GM12892 (cell line): ENCODE data around the gene NFIL3. TPM values are rescaled to one million over a fixed set of nuclear protein-coding genes. Genes with fewer than 3 reads are reported as not detected.
"Not testable (repeated sequence)": the region's sequence is repeated elsewhere in the genome, so short reads cannot be mapped to it uniquely, and the experiment has no call there.

ENCODE experiments used
- DNase-seq: peaks from one replicate; pipeline ENCODE4 v3.0.0; 2011; ENCODE audit not compliant: insufficient read length
- FAIRE-seq: peaks from 2 replicates; lab custom pipeline; 2011; peaks lifted over from hg19 to GRCh38; lab: Jason Lieb, UNC
- POLR2A ChIP-seq: IDR thresholded peaks from 2 replicates; pipeline ENCODE4 v1.6.1; 2011; ENCODE audit warnings: low read depth, low read length, control low read depth
- POLR2AphosphoS5 ChIP-seq: IDR thresholded peaks from 2 replicates; pipeline ENCODE4 v1.6.1; 2011; ENCODE audit warnings: low read depth, low read length, control low read depth
- TAF1 ChIP-seq: IDR thresholded peaks from 2 replicates; pipeline ENCODE4 v1.6.1; 2011; ENCODE audit warnings: low read depth, mild to moderate bottlenecking, control low read depth, low read length, borderline replicate concordance
- polyA plus RNA-seq: library from polyadenylated mRNA; unstranded; fragments of >200 nt; gene quantifications from one replicate; pipeline ENCODE4 v1.2.1, GENCODE V29; 2012; ENCODE audit warnings: missing spikeins, inconsistent platforms; ENCODE audit not compliant: missing spikeins

NFIL3 gene, protein sequence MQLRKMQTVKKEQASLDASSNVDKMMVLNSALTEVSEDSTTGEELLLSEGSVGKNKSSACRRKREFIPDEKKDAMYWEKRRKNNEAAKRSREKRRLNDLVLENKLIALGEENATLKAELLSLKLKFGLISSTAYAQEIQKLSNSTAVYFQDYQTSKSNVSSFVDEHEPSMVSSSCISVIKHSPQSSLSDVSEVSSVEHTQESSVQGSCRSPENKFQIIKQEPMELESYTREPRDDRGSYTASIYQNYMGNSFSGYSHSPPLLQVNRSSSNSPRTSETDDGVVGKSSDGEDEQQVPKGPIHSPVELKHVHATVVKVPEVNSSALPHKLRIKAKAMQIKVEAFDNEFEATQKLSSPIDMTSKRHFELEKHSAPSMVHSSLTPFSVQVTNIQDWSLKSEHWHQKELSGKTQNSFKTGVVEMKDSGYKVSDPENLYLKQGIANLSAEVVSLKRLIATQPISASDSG
- 4.7 TPM for polyA plus RNA-seq

DNA sequence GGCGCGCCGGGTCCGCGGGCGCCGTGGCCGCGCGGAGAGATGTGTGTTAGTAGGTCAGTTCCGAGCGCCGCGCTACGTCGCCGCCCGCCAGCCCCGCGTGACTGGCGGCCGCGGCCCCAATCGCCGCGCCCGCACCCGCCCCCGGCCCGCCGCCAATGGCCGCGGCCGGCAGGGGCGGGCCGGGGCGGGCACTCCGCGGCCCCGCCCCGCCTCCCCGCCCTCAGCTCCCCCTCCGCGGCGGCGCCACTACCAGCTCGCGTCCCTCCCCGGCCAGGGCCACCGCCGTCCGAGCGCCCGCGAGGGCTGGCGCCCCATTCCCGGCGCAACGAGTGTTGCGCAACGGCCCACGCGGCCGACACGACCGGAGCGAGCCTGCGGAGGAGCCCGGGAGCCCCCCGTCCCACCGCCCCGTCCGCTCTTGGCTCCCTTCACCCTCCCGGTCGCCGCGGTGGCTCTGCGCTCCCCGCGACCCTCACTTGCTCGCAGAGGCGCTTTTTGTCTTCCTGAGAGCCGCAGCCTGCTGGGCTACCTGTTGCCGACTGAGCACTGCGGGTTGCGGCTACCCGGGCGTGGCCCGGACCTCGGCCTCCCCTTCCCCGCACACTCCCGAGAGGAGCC, at the start of gene NFIL3:
NFIL3 (minus strand) TSS at position 48 of the 618 bp plus-strand sequence. CDS start 13,098 bp downstream, outside the sequence.
- TF ChIP-seq TAF1: no peak
- TF ChIP-seq POLR2A: no peak
- no peak for TF ChIP-seq POLR2AphosphoS5
- DNase-seq (peak; percentile 66), FAIRE-seq (peak; percentile 33)

GRCh38 chr9:91471524-91471923, 47.9 kb upstream of the NFIL3 start:
- DNase-seq, FAIRE-seq: not testable (repeated sequence)

- FAIRE-seq (no peak), DNase-seq (no peak)
- TF ChIP-seq POLR2AphosphoS5 (no peak), POLR2A (no peak), TAF1 (no peak)
These were observed 41.8 kb upstream of the NFIL3 start for GRCh38 chr9:91465420-91465819.

GRCh38 chr9:91458906-91459305, 35.3 kb upstream of the NFIL3 start:
- FAIRE-seq: no peak
- no peak for TF ChIP-seq POLR2AphosphoS5
- TF ChIP-seq TAF1: no peak
- no peak for TF ChIP-seq POLR2A

DNA sequence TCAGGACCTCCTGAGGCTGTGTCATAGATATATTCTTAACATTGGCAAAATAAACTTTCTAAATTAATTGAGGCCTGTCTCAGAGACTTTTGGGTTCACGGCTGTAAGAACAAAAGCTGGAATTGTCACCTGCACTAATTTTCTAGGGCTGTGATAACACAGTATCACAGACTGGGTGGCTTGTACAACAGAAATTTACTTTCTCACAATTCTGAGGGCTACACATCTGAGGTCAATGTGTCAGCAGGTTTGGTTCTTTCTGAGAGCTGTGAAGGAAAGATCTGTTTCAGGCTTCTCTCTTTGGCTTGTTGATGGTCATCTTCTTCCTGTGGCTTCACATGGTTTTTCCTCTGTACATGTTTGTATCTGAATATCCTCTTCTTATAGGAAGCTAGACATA, 29.2 kb upstream of the NFIL3 start:
- TF ChIP-seq POLR2A: no peak
- FAIRE-seq (no peak), DNase-seq (no peak)

More at GRCh38 chr9:91458906-91459305, 35.3 kb upstream of the NFIL3 start:
- no peak for DNase-seq

DNA sequence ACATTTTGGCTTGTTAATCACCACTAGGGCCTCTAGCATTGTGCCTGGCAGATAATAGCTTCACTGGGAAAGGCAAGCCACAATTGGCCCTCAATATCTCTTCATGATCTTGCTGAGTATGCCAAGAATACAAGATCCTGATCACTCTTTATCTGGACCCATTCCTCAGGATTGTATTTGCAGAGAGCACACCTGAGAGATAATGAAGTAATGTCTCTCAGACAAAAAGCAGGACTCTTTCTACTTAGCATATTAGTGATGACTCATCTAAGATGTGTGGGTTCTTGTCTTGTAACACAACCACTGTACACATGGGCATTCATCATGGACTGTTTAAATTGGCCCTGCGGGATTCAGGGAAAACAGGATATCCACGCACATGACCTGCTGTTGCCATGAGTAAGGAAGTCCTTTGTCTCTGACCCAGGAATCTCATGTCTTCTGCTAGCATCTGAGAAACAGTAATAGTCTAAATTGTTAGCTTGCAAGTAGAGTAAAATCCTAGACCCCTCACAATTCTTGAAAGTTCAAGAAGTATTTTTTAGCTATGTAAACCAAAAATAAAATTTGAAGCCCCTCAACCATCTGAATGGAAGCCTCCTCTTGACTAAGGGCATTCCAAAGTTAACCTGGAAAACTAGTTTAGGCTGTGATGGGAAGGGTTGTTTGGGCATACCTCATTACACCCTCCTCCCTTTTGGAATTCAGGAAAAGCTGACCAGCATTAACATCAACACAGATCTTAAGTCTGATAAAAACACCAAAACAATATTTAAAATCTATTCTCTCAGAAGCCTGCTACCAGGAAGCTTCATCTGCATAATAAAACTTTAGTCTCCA, 28.0 kb upstream of the NFIL3 start:
- no peak for TF ChIP-seq POLR2AphosphoS5
- no peak for TF ChIP-seq POLR2A
- TF ChIP-seq TAF1: no peak
- no peak for FAIRE-seq
- no peak for DNase-seq

DNA sequence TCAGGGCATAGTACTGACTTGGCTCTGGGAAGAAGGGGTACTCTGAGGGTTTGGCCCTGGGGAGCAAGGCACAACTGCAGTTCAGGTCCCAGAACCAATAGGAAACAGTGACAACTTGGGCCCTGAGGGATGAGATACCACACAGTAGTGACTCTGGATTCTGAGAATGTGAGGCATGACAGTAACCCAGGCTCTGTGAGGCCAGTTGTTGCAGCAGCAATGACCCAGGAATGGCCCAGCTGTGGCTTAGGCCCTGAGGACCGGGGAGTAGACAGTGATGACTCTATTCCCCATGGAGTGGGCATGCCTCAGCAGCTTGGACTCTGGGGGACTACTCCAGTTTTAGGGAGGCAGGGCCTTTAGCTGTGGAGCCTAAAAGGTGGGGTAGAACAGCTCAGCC, 21.5 kb upstream of the NFIL3 start:
- TF ChIP-seq TAF1 (no peak), POLR2AphosphoS5 (no peak), POLR2A (no peak)
- FAIRE-seq (no peak), DNase-seq (no peak)

- DNase-seq (no peak), FAIRE-seq (no peak)
- no peak for TF ChIP-seq POLR2AphosphoS5
These were observed 20.4 kb upstream of the NFIL3 start for GRCh38 chr9:91443994-91444392.

DNA sequence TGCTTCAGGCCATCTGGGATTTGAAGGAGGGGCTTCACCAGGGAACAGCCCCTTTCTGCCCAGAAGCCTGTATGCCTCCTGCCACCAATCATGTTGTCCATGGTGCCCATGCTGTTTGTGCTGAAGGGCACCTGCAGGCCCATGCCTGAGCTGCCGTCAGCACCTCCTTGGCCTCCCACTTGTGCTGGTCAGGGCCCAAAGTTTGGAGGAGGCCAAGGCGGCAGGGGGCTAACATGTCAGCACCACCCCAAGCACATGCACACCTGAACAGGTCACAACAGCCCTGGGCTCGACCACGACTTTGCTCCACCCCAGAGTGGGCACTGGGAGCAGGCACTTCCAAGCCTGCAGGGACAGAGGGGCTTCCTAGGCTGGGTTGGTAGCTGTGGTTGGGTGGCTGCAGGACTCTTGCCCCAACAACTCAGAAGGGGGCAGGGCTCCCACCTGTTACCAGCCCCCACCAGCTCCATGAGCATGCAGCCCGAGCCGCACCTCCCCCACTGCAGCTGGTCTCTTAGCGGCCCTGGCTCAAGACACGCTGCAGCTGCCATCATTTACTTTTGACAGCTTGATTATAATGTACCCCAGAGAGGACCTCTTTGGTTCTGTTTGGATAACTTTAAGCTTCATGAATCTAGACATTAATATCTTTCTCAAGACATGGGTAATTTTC, 19.8 kb upstream of the NFIL3 start:
- no peak for DNase-seq
- FAIRE-seq: no peak
- TF ChIP-seq TAF1 (no peak), POLR2AphosphoS5 (no peak), POLR2A (no peak)

- TF ChIP-seq POLR2A: no peak
- TF ChIP-seq POLR2AphosphoS5: no peak
- no peak for TF ChIP-seq TAF1
- FAIRE-seq: no peak
These were observed 13.2 kb upstream of the NFIL3 start for GRCh38 chr9:91436841-91437240.

GRCh38 chr9:91433180-91433579, 9.5 kb upstream of the NFIL3 start:
- FAIRE-seq: no peak
- no peak for TF ChIP-seq TAF1
- DNase-seq: no peak

More at GRCh38 chr9:91436841-91437240, 13.2 kb upstream of the NFIL3 start:
- DNase-seq: no peak

- DNase-seq: no peak
- FAIRE-seq: no peak
- TF ChIP-seq POLR2AphosphoS5 (no peak), TAF1 (no peak), POLR2A (no peak)
These were observed 7.9 kb upstream of the NFIL3 start for GRCh38 chr9:91431485-91431884.
